ENCODE results near the gene CARMIL3.
A peak's percentile ranks its signal among the peaks of the same experiment; 100 is the strongest.
"Not testable (repeated sequence)": the region's sequence is repeated elsewhere in the genome, so short reads cannot be mapped to it uniquely, and the experiment has no call there.

The CARMIL3 gene

GRCh38 chr14:24096545-24097181, 44.9 kb downstream of the CARMIL3 start:
- DNase-seq, result no peak

DNA sequence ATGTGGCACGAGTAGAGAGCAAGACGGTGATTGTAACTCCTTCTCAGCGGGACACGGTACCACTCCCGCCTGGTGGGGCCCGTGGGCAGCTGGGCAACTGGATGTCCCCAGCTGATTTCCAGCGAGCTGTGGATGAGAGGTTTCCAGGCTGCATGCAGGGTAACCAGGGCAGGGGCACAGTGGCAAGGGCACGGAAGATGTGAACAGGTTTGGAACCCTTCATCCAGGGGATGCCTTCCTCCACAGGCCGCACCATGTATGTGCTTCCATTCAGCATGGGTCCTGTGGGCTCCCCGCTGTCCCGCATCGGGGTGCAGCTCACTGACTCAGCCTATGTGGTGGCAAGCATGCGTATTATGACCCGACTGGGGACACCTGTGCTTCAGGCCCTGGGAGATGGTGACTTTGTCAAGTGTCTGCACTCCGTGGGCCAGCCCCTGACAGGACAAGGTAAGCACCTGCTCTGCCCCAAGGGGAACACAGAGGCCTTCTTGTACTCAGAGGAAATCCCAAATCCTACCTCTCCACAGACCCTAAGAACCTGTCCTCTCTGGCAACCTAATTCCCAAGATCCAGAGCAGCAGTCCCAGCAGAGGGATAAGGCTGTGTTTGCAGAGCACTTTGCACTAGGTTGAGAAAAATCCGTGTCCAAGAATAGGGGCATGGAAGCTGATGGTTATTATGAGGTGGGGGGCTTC, 46.6 kb downstream of the CARMIL3 start:
- DNase-seq, result no peak

- peak in 1 of 2 experiments; percentile 23 for DNase-seq
Observed at GRCh38 chr14:24098927-24099813, 47.4 kb downstream of the CARMIL3 start.

DNA sequence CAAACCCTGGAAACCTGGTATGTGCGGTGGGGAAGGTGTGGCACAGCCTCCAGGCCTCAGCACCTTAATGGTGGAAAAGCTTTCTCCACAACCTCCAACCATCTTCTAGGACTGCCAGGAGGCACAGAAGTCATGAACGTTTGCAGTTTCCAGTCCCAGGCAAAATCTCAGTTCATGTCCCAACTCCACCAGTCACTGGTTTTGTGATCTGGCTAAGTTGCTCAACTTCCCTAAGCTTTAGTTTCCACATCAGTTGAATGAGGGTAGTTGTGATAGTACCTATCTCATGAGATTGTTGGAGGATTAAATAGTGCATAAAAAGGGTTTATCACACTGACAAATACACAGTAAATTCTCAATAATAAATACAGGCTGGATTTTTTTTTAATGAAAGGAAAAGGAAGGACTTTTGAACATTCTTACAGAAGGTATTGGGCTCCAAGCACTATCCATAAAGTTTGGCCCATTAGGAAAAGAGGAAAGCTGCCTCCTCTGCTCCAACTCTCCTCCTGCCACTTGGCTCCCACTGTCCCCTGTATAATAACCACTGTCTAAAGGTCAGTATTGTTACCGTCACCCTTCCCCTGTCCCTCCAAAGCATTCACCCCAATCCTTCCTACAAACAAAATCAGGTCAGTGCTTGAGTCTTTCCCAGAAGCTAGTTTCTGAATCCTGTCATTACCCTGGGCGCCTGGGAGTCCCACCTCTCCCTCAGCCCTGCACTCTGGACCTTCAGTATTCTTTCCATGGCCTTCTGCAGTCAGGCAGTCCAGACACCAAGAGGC, 48.6 kb downstream of the CARMIL3 start:
- no peak for DNase-seq

GRCh38 chr14:24100982-24101494, 49.2 kb downstream of the CARMIL3 start:
- DNase-seq, result no peak

DNA sequence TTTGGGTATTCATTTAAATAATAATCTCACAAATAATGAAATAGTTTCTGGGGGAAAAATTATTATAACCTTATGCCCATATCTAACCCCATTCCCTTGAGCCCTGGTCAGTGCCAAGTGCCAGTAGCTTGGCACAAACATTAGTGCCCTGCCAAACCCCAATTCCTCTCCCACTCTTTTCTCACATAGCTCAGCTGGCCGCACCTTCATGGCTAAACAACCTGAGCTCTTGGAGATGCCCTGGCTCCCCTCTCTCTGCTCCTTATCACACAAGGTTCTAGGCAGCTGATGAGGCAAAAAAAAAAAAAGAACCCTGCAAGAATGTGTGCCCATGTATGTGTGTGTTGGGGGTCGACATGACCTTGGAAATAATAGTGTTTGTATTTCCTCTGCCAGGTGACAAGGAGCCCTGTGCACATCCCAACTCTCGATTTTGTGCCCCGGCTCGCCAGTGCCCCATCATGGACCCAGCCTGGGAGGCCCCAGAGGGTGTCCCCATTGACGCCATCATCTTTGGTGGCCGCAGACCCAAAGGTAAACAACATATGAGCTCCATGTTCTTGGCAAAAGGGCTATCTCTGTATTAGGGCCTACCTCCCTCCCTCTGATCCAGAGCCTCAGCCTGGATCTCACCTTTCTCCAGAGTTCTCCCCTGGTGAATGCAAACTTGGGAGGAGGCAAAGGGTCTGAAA, 50.7 kb downstream of the CARMIL3 start:
- DNase-seq, result no peak

GRCh38 chr14:24103451-24103850, 51.6 kb downstream of the CARMIL3 start:
- DNase-seq, result no peak

DNA sequence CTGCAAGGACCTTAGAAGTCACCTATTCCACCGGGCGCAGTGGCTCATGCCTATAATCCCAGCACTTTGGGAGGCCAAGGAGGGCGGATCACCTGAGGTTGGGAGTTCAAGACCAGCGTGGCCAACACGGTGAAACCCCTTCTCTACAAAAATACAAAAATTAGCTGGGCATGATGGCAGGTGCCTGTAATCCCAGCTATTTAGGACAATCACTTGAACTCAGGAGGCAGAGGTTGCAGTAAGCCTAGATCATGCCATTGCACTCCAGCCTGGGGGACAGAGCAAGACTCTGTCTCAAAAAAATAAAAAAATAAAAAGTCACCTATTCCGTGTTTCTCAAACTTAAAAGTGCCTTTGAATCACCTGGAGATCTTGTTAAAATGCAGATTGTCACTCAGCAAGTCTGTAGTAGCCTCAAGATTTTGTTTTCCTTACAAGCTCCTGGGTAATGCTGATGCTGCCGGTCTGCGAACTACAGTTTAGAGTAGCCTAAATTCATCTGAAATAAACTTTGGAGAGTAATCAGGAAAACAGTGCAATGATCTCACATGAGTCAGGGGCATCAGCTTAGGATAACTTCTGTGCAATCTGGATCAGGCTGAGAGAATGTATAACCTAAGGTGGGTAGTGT, 53.9 kb downstream of the CARMIL3 start:
- not testable (repeated sequence) for DNase-seq

DNA sequence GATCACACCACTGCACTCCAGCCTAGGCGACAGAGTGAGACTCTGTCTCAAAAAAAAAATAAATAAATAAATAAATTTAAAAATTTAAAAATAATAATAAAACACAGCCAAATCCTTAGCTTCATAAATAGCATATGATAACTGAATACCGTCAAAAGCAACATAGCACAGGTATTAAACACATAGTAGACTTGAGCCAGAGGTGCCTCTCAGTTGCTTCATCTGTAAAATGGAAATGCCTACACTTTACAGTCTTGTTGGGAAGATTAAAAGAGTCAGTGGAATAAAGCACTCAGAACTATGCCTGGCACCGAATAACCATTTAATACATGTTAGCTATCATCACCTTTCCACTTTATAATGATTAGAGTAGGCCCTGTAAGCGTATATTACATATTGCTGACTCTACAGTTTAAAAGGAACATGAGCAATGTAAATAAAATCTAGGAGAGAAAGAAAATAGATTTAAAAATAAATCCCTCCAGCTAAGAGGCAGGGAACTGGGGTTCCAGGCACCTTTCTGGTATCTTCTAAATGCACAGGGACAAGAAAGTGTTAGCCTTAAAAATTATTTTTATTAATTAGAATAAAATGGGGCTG, 55.0 kb downstream of the CARMIL3 start:
- DNase-seq, result no peak

DNA sequence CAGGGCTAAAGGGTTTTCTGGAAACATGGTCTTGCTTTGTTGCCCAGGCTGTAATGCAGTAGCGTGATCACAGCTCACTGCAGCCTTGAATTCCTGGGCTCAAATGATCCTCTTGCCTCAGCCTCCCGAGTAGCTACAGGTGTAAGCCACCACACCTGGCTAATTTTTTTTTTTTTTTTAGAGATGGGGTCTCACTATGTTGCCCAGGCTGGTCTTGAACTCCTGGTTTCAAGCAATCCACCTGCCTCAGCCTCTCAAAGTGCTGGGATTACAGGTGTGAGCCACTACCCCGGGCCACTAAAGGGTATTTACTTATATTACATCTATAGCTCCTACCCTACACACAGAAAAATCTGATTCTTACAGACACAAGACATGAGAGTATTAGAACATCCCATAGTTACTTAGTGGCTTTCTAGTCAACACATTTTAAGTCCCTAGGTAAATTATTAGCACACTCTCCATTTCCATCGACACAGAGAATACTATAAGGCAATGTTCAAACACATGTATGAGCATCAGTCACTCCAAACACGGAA, 56.6 kb downstream of the CARMIL3 start:
- no peak for DNase-seq

- no peak for DNase-seq
Observed at GRCh38 chr14:24110060-24110459, 58.3 kb downstream of the CARMIL3 start.

DNA sequence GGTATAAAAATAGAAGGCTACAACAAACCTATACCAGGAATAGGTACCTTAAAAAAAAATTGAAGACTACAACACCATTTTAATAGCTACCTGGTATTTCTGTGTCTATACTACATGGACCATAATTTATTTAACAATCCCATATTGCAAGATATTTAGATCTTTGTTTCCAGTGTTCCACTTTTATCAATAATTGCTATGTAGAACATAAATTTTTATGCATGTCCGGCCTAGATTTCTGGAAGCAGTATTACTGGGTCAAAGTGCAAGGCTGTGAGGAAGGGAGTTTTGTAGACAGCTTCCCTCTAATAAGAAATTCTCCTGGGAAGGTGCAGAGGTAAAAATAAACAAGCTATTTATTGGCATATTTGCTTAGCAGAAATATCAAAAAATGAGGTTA, 58.7 kb downstream of the CARMIL3 start:
- no peak for DNase-seq

DNA sequence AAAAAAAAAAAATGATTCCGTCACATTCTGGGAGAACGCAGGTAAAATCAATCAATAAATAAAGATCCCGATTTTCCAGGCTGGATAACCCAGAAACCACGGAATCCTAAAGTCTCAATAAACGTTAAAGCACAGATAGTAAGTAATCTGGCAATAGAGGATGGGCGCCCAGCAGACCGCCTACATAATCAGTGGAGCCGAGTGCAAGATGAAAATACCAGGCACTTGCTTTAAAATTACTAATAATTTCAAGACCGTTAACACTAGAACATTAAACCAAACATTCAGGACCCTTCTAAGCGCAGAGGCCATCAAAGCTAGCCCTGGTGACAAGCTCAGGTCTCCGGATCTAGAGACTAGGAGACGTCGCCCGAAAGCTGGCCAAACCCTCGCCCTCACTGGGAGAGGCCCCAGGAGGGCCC, 61.6 kb downstream of the CARMIL3 start:
- DNase-seq, result no peak

DNA sequence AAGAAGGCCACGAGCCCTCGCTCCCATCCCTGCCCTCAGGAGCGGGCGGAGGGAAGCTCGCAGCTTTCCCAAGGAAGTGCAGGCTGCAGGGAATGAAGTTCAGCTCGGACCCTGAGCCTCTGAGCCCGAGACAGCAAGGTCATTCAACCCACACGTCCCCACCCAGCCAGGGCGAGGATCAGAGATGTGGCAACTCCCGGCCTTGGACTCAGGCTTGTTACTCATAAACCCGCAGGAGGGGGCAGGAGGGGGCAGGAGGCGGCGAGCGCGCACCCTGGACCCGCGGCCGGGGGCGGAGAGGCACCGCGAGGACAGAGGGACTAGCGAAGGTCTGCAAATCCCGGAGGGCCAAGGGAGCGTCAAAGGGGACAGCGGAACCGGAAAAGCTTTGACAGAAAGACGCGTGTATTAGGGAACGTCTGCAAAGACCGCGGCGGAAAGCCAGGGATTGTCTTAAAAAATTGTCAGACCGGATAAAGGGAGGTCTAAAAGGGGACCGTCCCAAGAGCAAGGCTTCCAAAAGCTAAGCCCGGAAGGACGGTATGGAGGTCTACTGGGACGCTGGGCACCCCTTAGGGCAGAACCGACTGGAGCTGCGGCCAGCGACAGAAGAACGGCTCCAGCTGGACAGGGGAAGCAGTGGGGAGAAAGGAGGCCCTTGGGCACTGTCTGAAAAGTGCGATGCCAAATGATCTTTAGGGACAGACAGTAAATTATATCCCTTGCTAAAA, 62.2 kb downstream of the CARMIL3 start:
- peak; percentile 67 to 73 for DNase-seq

DNA sequence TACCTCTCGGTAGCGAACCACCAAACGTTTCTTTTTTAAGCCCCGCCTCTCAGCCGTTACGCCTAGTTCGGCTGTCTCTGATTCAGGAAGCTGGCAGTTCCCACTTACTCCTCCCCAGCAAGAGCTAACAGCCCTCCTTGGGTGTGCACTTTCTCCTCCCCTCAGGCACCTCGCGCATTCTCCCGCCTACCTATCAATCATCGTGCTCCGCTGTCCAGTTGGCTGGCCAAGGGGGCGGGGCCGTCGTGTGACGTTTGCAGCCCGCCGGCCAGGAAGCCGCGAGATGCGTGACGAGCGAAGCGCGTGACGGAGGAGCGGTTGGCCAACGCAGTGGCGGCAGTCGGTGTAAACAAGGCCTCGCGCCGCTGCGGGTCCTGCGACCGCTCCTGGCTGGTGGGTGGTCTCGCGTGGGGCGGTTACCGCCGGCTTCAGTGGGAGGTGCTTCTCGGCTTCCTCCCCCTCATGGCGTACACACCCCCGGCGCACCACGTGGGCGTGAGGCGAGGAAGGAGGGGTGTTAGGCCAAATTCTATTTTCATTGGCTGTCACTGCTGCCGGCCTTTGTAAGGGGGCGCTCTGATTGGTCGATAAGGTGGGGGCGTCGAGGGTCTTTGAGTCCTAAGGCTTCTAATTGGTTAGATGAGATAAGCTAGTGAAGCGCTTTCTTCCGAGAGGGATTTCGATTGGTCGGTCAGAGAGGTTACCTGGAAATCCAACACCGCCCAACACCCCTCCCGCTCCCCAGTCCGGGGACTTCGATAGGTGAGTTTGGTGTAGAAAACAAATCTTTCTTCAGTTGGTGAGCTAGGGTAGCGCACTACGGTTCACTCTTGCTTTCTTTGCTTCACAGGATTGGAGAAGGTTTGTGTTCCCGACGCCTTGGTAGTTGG, 63.0 kb downstream of the CARMIL3 start, which contains the start of the genes DCAF11 and NRL:
Gene DCAF11 (plus strand): TSS at position 246 of the 890 bp plus-strand sequence. CDS start 818 bp downstream, outside the sequence.
Gene NRL (minus strand): TSS at position 418 of the 890 bp plus-strand sequence. CDS start 32,101 bp downstream, outside the sequence.
- DNase-seq, result peak; percentile 99

GRCh38 chr14:24115422-24116127, 63.8 kb downstream of the CARMIL3 start:
- no peak for DNase-seq

DNA sequence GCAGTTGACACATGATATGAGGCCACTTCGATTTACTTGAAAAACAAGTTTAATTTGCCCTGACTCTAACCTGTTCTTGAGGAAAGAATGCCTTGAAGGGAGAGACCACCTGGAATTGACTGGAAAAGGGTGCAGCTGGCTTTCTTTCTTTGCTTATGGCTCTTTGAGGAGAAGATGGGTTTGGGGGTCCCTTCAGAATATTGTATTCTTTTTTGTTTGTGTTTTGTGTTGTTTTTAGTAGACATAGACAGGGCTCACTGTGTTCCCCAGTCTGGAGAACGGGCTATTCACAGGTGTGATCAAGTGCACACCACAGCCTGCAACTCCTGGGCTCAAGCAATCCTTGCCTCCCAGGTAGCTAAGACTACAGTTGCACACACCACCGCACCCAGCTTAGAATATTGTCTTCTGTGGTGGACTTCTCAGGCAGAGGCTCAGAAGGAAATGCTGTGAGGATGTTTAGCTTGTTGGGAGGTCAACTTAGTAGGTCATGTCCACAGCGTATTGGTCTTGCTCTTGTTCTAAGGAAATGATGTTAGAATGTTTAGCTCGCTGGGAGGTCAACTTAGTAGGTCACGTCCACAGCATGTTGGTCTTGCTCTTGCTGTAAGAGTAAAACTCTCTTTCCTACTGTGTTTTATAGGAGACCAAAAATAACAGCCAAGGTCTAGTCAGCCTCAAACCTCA, 64.5 kb downstream of the CARMIL3 start:
- no peak for DNase-seq

Measured in NCI-H187 (cell line).